GM23338 (cell line): ENCODE results near the gene PRPF19. TPM values are rescaled to one million over a fixed set of nuclear protein-coding genes. Genes with fewer than 3 reads are reported as not detected.

ENCODE experiments used
- ATAC-seq: fragments of 200-7000 bp; cut with Tn5 transposase; 3 replicates; pipeline ENCODE4 v1.9.1; 2020
- DNase-seq: peaks from one replicate; pipeline ENCODE4 v3.0.0-alpha.2; 2015; ENCODE audit warnings: low spot score
- H2AFZ ChIP-seq: fragments of 200-600 bp; sonication (generic); 2 replicates; pipeline ENCODE4 v1.8.0; 2016; ENCODE audit warnings: antibody characterized with exemption, mild to moderate bottlenecking, moderate library complexity
- H3F3A ChIP-seq: fragments of 200-600 bp; sonication (generic); replicated peaks from 2 replicates; pipeline ENCODE4 v1.8.0; 2017; ENCODE audit warnings: antibody characterized with exemption, mixed run types, low read depth
- H3K27ac ChIP-seq: fragments of 200-600 bp; sonication (generic); 2 replicates; pipeline ENCODE4 v1.6.1; 2016; ENCODE audit warnings: low read depth
- H3K27me3 ChIP-seq: fragments of 200-600 bp; sonication (generic); 2 replicates; pipeline ENCODE4 v1.8.0; 2016; ENCODE audit warnings: mild to moderate bottlenecking, mixed run types, moderate library complexity; ENCODE audit not compliant: insufficient read depth
- H3K36me3 ChIP-seq: fragments of 200-600 bp; sonication (generic); 2 replicates; pipeline ENCODE4 v1.8.0; 2016; ENCODE audit warnings: mild to moderate bottlenecking; ENCODE audit not compliant: insufficient read depth
- H3K4me1 ChIP-seq: fragments of 200-600 bp; sonication (generic); 2 replicates; pipeline ENCODE4 v1.8.0; 2016; ENCODE audit warnings: mild to moderate bottlenecking, moderate library complexity; ENCODE audit not compliant: insufficient read depth
- H3K4me2 ChIP-seq: fragments of 200-600 bp; sonication (generic); 2 replicates; pipeline ENCODE4 v1.7.1; 2017; ENCODE audit warnings: mixed run types
- H3K4me3 ChIP-seq: fragments of 200-600 bp; sonication (generic); 2 replicates; pipeline ENCODE4 v1.6.1; 2016; ENCODE audit warnings: mixed run types
- H3K79me2 ChIP-seq: fragments of 200-600 bp; sonication (generic); replicated peaks from 2 replicates; pipeline ENCODE4 v1.8.0; 2017; ENCODE audit warnings: mild to moderate bottlenecking; ENCODE audit not compliant: insufficient read depth
- H3K9me2 ChIP-seq: fragments of 200-600 bp; sonication (generic); 2 replicates; pipeline ENCODE4 v1.8.0; 2017; ENCODE audit not compliant: insufficient read depth
- H4K20me1 ChIP-seq: fragments of 200-600 bp; sonication (generic); replicated peaks from 2 replicates; pipeline ENCODE4 v1.8.0; 2017; ENCODE audit warnings: mild to moderate bottlenecking; ENCODE audit not compliant: insufficient read depth
- H3K27ac Mint-ChIP-seq: 2 replicates; pipeline ENCODE4 v1.8.0; 2020; ENCODE audit warnings: inconsistent platforms, mild to moderate bottlenecking, moderate library complexity, mixed read lengths
- H3K27me3 Mint-ChIP-seq: 3 replicates; pipeline ENCODE4 v1.8.0; 2022; ENCODE audit warnings: low read depth, mild to moderate bottlenecking, moderate library complexity, mixed read lengths, inconsistent platforms; ENCODE audit not compliant: insufficient read depth, poor library complexity
- H3K36me3 Mint-ChIP-seq: 3 replicates; pipeline ENCODE4 v1.8.0; 2021; ENCODE audit warnings: low read depth, mild to moderate bottlenecking, inconsistent platforms, moderate library complexity, mixed read lengths
- H3K4me1 Mint-ChIP-seq: 3 replicates; pipeline ENCODE4 v1.8.0; 2020; ENCODE audit warnings: mild to moderate bottlenecking, inconsistent platforms, mixed read lengths
- H3K4me3 Mint-ChIP-seq: 3 replicates; pipeline ENCODE4 v1.8.0; 2021; ENCODE audit warnings: moderate library complexity, mild to moderate bottlenecking, inconsistent platforms, mixed read lengths
- H3K9me3 Mint-ChIP-seq: 3 replicates; pipeline ENCODE4 v1.8.0; 2020; ENCODE audit warnings: moderate library complexity, mild to moderate bottlenecking, inconsistent platforms, mixed read lengths
- EZH2 ChIP-seq: fragments of 200-600 bp; sonication (generic); IDR thresholded peaks from one replicate; pipeline ENCODE4 v1.8.0; 2017; ENCODE audit warnings: antibody characterized with exemption, mild to moderate bottlenecking, low read depth; ENCODE audit not compliant: unreplicated experiment
- NANOG ChIP-seq: IDR thresholded peaks from 2 replicates; pipeline ENCODE4 v1.6.1; 2016; ENCODE audit warnings: antibody characterized with exemption, borderline replicate concordance
- ZNF462 ChIP-seq: fragments of 250-450 bp; sonication (Bioruptor Pico); IDR thresholded peaks from 2 replicates; pipeline ENCODE4 v1.5.0; 2020; ENCODE audit warnings: mild to moderate bottlenecking, moderate library complexity
- polyA plus RNA-seq: library from polyadenylated mRNA; unstranded; fragments of >200 nt; fragmentation: Nextera tagmentation; extraction: Ambion mirVana; gene quantifications from 2 replicates; pipeline ENCODE4 v1.2.1, GENCODE V29; 2016
- total RNA-seq: library from RNA; depleted of rRNA; stranded (reverse); fragments of >200 nt; shearing (Covaris generic); gene quantifications from 2 replicates; pipeline ENCODE4 v1.2.3, GENCODE V29; 2014
- TF ChIP-seq, protein P1 (sequence below), 2 experiments: fragments of 200-600 bp in 1 of 2; sonication (generic) in 1 of 2; conservative IDR thresholded peaks; 2 replicates each; pipeline versions ENCODE4 v1.5.1 to v1.6.1; 2016 to 2017; ENCODE audit warnings: antibody characterized with exemption in 2 of 2, low read depth in 2 of 2, mild to moderate bottlenecking in 2 of 2, moderate library complexity in 1 of 2

Gene PRPF19
- total and polyA plus RNA-seq, 2 experiments from 2014 or later, result 153 to 161 TPM

- TF ChIP-seq ZNF462 (CRISPR knock-in tag), result no peak
- no peak for TF ChIP-seq NANOG
Measured at GRCh38 chr11:60912851-60913528, 6.6 kb upstream of the PRPF19 start (continued).

DNA sequence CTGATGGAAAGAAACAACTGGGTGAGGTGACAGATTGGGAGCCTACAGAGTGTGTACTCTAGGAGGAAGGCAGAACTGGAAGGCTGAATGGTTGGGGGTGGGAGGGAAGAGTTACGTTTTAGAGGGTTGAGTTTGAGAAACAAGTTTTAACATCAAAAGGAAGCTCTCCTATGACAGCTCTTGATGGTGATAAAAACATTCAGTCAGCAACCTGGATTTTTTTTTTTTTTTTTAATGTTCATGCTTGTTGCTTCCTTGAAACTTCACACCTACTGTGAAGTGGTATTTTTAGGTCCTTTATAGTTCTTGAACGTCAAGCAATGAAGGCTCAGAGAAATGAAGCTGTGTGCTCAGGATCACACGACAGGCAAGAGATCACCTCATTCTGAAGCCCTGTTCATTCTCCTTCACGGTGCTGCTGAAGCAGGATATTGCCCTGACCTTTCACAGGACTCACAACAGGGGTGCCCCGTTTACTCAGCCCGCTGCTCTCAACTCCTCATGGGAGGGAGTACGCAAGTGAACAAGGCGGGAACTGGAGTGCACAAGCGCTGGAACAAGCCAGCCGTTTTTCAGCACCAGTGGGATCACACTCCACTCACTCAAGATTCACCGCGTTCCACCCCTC, 6.0 kb upstream of the PRPF19 start:
- peaks cover 6% of the 10 kb centered on the region for H3K79me2 ChIP-seq
- no peaks in the 10 kb centered on the region for H3K36me3 ChIP-seq
- H2AFZ ChIP-seq, result peak overlapping the region; percentile 92; the same call in 1 of the 2 replicates
- no peaks in the 10 kb centered on the region for H3K27me3 ChIP-seq
- H3K9me2 ChIP-seq, result no peaks in the 10 kb centered on the region
- 0 out of 2 replicates have a peak, but pooled peaks cover 4% of the 10 kb centered on the region for H4K20me1 ChIP-seq
- H3K27me3 Mint-ChIP-seq, result peaks cover 4% of the 10 kb centered on the region
- peak overlapping the region; percentile 25; the same call in 1 of the 2 replicates for H3K4me2 ChIP-seq
- no peak overlapping the region for H3K27ac ChIP-seq
- no peak overlapping the region for H3K4me3 ChIP-seq
- no peaks in the 10 kb centered on the region; the same call in 2 of the 3 replicates for H3K9me3 Mint-ChIP-seq
- H3K36me3 Mint-ChIP-seq, result peaks cover 5% of the 10 kb centered on the region; the same call in 1 of the 3 replicates
- H3K4me1 Mint-ChIP-seq, result peaks cover 34% of the 10 kb centered on the region
- peaks cover 20% of the 10 kb centered on the region for H3K4me1 ChIP-seq
- TF ChIP-seq, protein P1, sequence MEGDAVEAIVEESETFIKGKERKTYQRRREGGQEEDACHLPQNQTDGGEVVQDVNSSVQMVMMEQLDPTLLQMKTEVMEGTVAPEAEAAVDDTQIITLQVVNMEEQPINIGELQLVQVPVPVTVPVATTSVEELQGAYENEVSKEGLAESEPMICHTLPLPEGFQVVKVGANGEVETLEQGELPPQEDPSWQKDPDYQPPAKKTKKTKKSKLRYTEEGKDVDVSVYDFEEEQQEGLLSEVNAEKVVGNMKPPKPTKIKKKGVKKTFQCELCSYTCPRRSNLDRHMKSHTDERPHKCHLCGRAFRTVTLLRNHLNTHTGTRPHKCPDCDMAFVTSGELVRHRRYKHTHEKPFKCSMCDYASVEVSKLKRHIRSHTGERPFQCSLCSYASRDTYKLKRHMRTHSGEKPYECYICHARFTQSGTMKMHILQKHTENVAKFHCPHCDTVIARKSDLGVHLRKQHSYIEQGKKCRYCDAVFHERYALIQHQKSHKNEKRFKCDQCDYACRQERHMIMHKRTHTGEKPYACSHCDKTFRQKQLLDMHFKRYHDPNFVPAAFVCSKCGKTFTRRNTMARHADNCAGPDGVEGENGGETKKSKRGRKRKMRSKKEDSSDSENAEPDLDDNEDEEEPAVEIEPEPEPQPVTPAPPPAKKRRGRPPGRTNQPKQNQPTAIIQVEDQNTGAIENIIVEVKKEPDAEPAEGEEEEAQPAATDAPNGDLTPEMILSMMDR (conservative IDR thresholded peaks at IDR 0.05; ENCODE audit: low read depth in 2 of 2), result no peak
- TF ChIP-seq EZH2 (no peak), NANOG (no peak)
- ATAC-seq (no peak), DNase-seq (peak; percentile 35)
- H3K27ac Mint-ChIP-seq, result no peak overlapping the region
- H3F3A ChIP-seq, result 0 out of 2 replicates have a peak, but pooled peaks cover 6% of the 10 kb centered on the region
- H3K4me3 Mint-ChIP-seq, result peak overlapping the region; percentile 5; the same call in 1 of the 3 replicates
